Hepatocyte (in vitro differentiated cells): Measurements from ENCODE around the gene UVSSA. TPM values are rescaled to one million over a fixed set of nuclear protein-coding genes. Genes with fewer than 3 reads are reported as not detected.

Experiments
- DNase-seq: peaks from one replicate; pipeline ENCODE4 v3.0.0-alpha.2; 2016; ENCODE audit warnings: low spot score
- H2AFZ ChIP-seq: fragments of 200-600 bp; sonication (generic); 2 replicates; pipeline ENCODE4 v1.6.0; 2016; ENCODE audit warnings: antibody characterized with exemption, mild to moderate bottlenecking
- H3K27ac ChIP-seq: fragments of 200-600 bp; sonication (generic); 2 replicates; pipeline ENCODE4 v1.5.1; 2016; ENCODE audit warnings: mild to moderate bottlenecking
- H3K27me3 ChIP-seq: fragments of 200-600 bp; sonication (generic); 2 replicates; pipeline ENCODE4 v1.6.1; 2016
- H3K36me3 ChIP-seq: fragments of 200-600 bp; sonication (generic); replicated peaks from 2 replicates; pipeline ENCODE4 v1.5.1; 2016; ENCODE audit warnings: low read depth; ENCODE audit not compliant: insufficient read depth
- H3K4me1 ChIP-seq: fragments of 200-600 bp; sonication (generic); 2 replicates; pipeline ENCODE4 v1.5.1; 2016; ENCODE audit warnings: mild to moderate bottlenecking, moderate library complexity; ENCODE audit not compliant: insufficient read depth
- H3K4me2 ChIP-seq: fragments of 200-600 bp; sonication (generic); 2 replicates; pipeline ENCODE4 v1.6.0; 2016
- H3K4me3 ChIP-seq: fragments of 200-600 bp; sonication (generic); 2 replicates; pipeline ENCODE4 v1.5.1; 2016; ENCODE audit warnings: mild to moderate bottlenecking
- H3K79me2 ChIP-seq: fragments of 200-600 bp; sonication (generic); 2 replicates; pipeline ENCODE4 v1.6.0; 2017; ENCODE audit warnings: mild to moderate bottlenecking
- H3K9me2 ChIP-seq: fragments of 200-600 bp; sonication (generic); replicated peaks from 2 replicates; pipeline ENCODE4 v1.6.0; 2017; ENCODE audit warnings: mild to moderate bottlenecking; ENCODE audit not compliant: insufficient read depth
- H3K9me3 ChIP-seq: fragments of 200-600 bp; sonication (generic); 2 replicates; pipeline ENCODE4 v1.5.1; 2016; ENCODE audit warnings: low read depth, mild to moderate bottlenecking
- H4K20me1 ChIP-seq: fragments of 200-600 bp; sonication (generic); 2 replicates; pipeline ENCODE4 v1.6.0; 2016; ENCODE audit warnings: mild to moderate bottlenecking; ENCODE audit not compliant: insufficient read depth, poor library complexity, severe bottlenecking
- EZH2 ChIP-seq: fragments of 200-600 bp; sonication (generic); IDR thresholded peaks from 2 replicates; pipeline ENCODE4 v1.6.1; 2016; ENCODE audit warnings: antibody characterized with exemption, mild to moderate bottlenecking, borderline replicate concordance
- EZH2phosphoT487 ChIP-seq: fragments of 200-600 bp; sonication (generic); IDR thresholded peaks from one replicate; pipeline ENCODE4 v1.6.1; 2018; ENCODE audit warnings: antibody characterized with exemption, mild to moderate bottlenecking, low read depth, moderate library complexity; ENCODE audit not compliant: unreplicated experiment, severe bottlenecking
- WGBS: methylation state at CpG from one replicate; pipeline ENCODE4 v1.1.6; 2016; ENCODE audit warnings: low lambda C conversion rate; ENCODE audit errors: missing lambda C conversion rate; 5-methylcytosine and 5-hydroxymethylcytosine counted together
- polyA plus RNA-seq: library from polyadenylated mRNA; unstranded; fragments of >200 nt; fragmentation: Nextera tagmentation; extraction: Ambion mirVana; gene quantifications from 2 replicates; pipeline ENCODE4 v1.2.1, GENCODE V29; 2016
- total RNA-seq: library from RNA; depleted of rRNA; stranded (reverse); fragments of >200 nt; gene quantifications from 2 replicates; pipeline ENCODE4 v1.2.3, GENCODE V29; 2014
- TF ChIP-seq, protein P1 (sequence below): fragments of 200-600 bp; sonication (generic); IDR thresholded peaks from 2 replicates; pipeline ENCODE4 v1.5.1; 2016; ENCODE audit warnings: antibody characterized with exemption, mild to moderate bottlenecking; ENCODE audit not compliant: poor library complexity

Gene UVSSA
- total and polyA plus RNA-seq, 2 experiments from 2014 or later: 10.6 to 11.0 TPM

DNA sequence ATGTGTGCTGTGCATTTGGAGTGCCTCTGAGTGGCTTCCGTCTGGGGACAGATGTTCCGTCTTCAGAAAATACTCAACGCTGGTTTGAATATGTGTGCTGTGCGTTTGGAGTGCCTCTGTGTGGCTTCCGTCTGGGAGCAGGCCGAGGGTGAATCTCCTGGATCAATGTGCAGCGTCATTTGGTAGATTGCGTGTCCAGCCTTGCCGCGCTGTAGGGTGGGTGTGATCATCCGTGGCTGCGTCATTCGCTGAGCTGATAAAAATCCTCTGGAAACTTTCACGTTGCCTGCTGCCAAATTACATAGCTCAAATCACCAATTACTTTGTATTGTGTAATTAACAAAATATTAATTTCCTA is 12.1 kb downstream of the UVSSA start:
- Histone ChIP-seq H2AFZ (no peak overlapping the region), H3K4me3 (no peak overlapping the region), H3K79me2 (no peaks in the 10 kb centered on the region), H3K9me3 (no peaks in the 10 kb centered on the region), H3K36me3 (no peaks in the 10 kb centered on the region), H4K20me1 (no peaks in the 10 kb centered on the region), H3K9me2 (no peaks in the 10 kb centered on the region), H3K27ac (no peak overlapping the region), H3K27me3 (no peaks in the 10 kb centered on the region), H3K4me1 (no peaks in the 10 kb centered on the region), H3K4me2 (no peak overlapping the region)
- no peak for TF ChIP-seq EZH2phosphoT487
- TF ChIP-seq EZH2: no peak
- TF ChIP-seq, protein P1, sequence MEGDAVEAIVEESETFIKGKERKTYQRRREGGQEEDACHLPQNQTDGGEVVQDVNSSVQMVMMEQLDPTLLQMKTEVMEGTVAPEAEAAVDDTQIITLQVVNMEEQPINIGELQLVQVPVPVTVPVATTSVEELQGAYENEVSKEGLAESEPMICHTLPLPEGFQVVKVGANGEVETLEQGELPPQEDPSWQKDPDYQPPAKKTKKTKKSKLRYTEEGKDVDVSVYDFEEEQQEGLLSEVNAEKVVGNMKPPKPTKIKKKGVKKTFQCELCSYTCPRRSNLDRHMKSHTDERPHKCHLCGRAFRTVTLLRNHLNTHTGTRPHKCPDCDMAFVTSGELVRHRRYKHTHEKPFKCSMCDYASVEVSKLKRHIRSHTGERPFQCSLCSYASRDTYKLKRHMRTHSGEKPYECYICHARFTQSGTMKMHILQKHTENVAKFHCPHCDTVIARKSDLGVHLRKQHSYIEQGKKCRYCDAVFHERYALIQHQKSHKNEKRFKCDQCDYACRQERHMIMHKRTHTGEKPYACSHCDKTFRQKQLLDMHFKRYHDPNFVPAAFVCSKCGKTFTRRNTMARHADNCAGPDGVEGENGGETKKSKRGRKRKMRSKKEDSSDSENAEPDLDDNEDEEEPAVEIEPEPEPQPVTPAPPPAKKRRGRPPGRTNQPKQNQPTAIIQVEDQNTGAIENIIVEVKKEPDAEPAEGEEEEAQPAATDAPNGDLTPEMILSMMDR: no peak
- 93% methylated on average over 14 of the region's 14 CpGs for WGBS
- DNase-seq: no peak

DNA sequence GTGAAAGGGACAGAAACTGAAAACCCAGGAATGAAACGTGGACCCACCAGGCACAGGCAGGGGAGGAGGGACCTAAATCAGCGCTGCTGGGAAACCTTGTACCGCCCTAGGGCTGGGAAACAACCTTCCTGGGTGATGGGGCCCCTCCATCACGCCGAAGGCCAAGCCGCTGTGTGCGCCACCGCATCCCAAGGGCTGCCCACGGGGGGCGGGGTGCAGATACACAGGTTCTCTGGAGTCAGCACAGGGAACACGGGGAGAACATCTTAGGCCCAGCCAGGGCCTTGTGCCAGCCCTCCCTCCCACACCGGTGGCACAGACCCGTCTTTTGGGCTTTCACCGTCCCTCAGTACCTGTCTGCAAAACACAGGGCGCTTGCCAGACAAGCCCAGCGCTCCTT is 13.0 kb downstream of the UVSSA start:
- Histone ChIP-seq H3K27me3 (no peaks in the 10 kb centered on the region), H2AFZ (no peak overlapping the region), H3K4me3 (no peak overlapping the region), H3K4me1 (no peaks in the 10 kb centered on the region), H3K4me2 (no peak overlapping the region), H4K20me1 (no peaks in the 10 kb centered on the region), H3K9me2 (no peaks in the 10 kb centered on the region), H3K9me3 (no peaks in the 10 kb centered on the region), H3K36me3 (no peaks in the 10 kb centered on the region), H3K27ac (no peak overlapping the region), H3K79me2 (no peaks in the 10 kb centered on the region)
- TF ChIP-seq EZH2phosphoT487 (no peak), EZH2 (no peak)
- TF ChIP-seq, protein P1: no peak
- no peak for DNase-seq
- 96% methylated on average over 16 of the region's 16 CpGs for WGBS

DNA sequence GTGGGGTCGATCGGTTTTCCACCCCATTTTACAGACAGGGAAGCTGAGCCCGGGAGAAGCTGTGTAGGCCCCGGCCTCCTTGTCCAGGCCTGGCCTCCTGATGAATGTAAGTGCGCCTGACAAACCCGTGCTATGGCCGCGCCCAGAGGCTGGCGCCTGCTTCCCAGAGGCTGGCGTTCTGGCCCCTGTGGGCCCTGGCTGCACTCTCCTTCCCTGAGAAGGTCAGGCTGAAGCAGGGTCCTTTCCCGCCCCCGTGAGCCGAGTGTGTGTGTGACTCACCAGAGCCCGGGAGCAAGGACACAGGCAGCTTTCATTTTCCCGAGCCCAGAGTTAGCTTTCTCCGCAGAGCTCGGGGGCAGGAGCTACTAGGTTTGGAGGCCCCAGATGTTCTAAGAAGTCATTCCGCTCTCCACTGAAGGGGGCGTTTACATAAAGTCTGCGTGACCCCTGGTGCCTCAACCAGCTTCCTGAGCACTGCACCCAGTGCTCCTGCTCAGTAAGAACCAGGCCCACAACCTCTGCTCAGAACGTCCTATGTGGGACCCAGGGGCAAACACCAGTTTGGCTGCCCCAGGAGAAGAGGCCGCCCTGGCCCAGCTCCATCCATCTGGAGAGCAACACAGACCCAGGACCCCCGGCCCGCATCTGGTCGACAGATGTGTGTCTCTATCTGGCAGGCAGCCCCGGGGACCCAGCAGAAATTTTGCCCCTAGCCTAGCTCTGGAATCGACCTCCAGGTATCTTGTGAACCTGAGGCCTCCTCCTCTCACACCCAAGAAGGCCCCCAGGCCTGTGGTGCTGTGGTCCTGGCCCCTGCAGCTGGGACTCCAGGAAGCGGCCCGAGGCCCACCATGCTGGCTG is 13.6 kb downstream of the UVSSA start:
- no peak overlapping the region for H3K4me2 ChIP-seq
- H3K36me3 ChIP-seq: no peaks in the 10 kb centered on the region
- TF ChIP-seq EZH2: no peak
- no peak for TF ChIP-seq EZH2phosphoT487
- TF ChIP-seq, protein P1: no peak
- H2AFZ ChIP-seq: no peak overlapping the region
- no peaks in the 10 kb centered on the region for H3K4me1 ChIP-seq
- H3K27ac ChIP-seq: no peak overlapping the region
- WGBS: 79% methylated on average over 29 of the region's 29 CpGs
- DNase-seq: no peak
- no peaks in the 10 kb centered on the region for H3K9me3 ChIP-seq
- H3K79me2 ChIP-seq: no peaks in the 10 kb centered on the region
- H3K9me2 ChIP-seq: no peaks in the 10 kb centered on the region
- no peak overlapping the region for H3K4me3 ChIP-seq
- H3K27me3 ChIP-seq: no peaks in the 10 kb centered on the region
- no peaks in the 10 kb centered on the region for H4K20me1 ChIP-seq
